ENCODE results near the gene RBPJL. TPM values are rescaled to one million over a fixed set of nuclear protein-coding genes. Genes with fewer than 3 reads are reported as not detected.

RBPJL gene
- total RNA-seq, 1 donor from 2014 or later = not detected

- Mint-ChIP-seq H3K9me3 (ENCODE audit: unreplicated experiment) (no peaks in the 10 kb centered on the region), H3K36me3 (ENCODE audit: unreplicated experiment) (no peaks in the 10 kb centered on the region), H3K27me3 (ENCODE audit: unreplicated experiment) (peaks cover 6% of the 10 kb centered on the region), H3K27ac (ENCODE audit: unreplicated experiment) (no peak overlapping the region), H3K4me1 (ENCODE audit: unreplicated experiment) (peaks cover 3% of the 10 kb centered on the region), H3K4me3 (ENCODE audit: unreplicated experiment) (no peak overlapping the region)
- no peak for DNase-seq (ENCODE audit: extremely low spot score, unreplicated experiment)
- TF ChIP-seq CTCF (IDR thresholded peaks at IDR 0.05) = no peak
Measured at GRCh38 chr20:45313065-45313695, 6.5 kb downstream of the RBPJL start.

- Mint-ChIP-seq H3K36me3 (ENCODE audit: unreplicated experiment) (no peaks in the 10 kb centered on the region), H3K4me3 (ENCODE audit: unreplicated experiment) (no peak overlapping the region), H3K27ac (ENCODE audit: unreplicated experiment) (no peak overlapping the region), H3K9me3 (ENCODE audit: unreplicated experiment) (no peaks in the 10 kb centered on the region), H3K27me3 (ENCODE audit: unreplicated experiment) (peaks cover 6% of the 10 kb centered on the region), H3K4me1 (ENCODE audit: unreplicated experiment) (peaks cover 4% of the 10 kb centered on the region)
- no peak for TF ChIP-seq CTCF (IDR thresholded peaks at IDR 0.05)
- no peak for DNase-seq (ENCODE audit: extremely low spot score, unreplicated experiment)
Measured at GRCh38 chr20:45313943-45314342, 7.3 kb downstream of the RBPJL start.

- no peak for TF ChIP-seq CTCF (IDR thresholded peaks at IDR 0.05)
- no peak for DNase-seq (ENCODE audit: extremely low spot score, unreplicated experiment)
- no peaks in the 10 kb centered on the region for H3K36me3 Mint-ChIP-seq (ENCODE audit: unreplicated experiment)
- peaks cover 8% of the 10 kb centered on the region for H3K4me1 Mint-ChIP-seq (ENCODE audit: unreplicated experiment)
- no peak overlapping the region for H3K27ac Mint-ChIP-seq (ENCODE audit: unreplicated experiment)
- H3K4me3 Mint-ChIP-seq (ENCODE audit: unreplicated experiment) = no peak overlapping the region
- no peaks in the 10 kb centered on the region for H3K9me3 Mint-ChIP-seq (ENCODE audit: unreplicated experiment)
- H3K27me3 Mint-ChIP-seq (ENCODE audit: unreplicated experiment) = peaks cover 6% of the 10 kb centered on the region
Measured at GRCh38 chr20:45315672-45316071, 9.0 kb downstream of the RBPJL start.

- Mint-ChIP-seq H3K36me3 (ENCODE audit: unreplicated experiment) (no peaks in the 10 kb centered on the region), H3K4me1 (ENCODE audit: unreplicated experiment) (peaks cover 7% of the 10 kb centered on the region), H3K27me3 (ENCODE audit: unreplicated experiment) (peaks cover 6% of the 10 kb centered on the region), H3K9me3 (ENCODE audit: unreplicated experiment) (no peaks in the 10 kb centered on the region), H3K4me3 (ENCODE audit: unreplicated experiment) (no peak overlapping the region), H3K27ac (ENCODE audit: unreplicated experiment) (no peak overlapping the region)
- TF ChIP-seq CTCF (IDR thresholded peaks at IDR 0.05) = no peak
- DNase-seq (ENCODE audit: extremely low spot score, unreplicated experiment) = no peak
Measured at GRCh38 chr20:45316150-45317080, 9.8 kb downstream of the RBPJL start.

- Mint-ChIP-seq H3K4me3 (ENCODE audit: unreplicated experiment) (no peak overlapping the region), H3K27me3 (ENCODE audit: unreplicated experiment) (peaks cover 6% of the 10 kb centered on the region), H3K27ac (ENCODE audit: unreplicated experiment) (no peak overlapping the region), H3K36me3 (ENCODE audit: unreplicated experiment) (no peaks in the 10 kb centered on the region), H3K4me1 (ENCODE audit: unreplicated experiment) (peaks cover 4% of the 10 kb centered on the region), H3K9me3 (ENCODE audit: unreplicated experiment) (no peaks in the 10 kb centered on the region)
- no peak for DNase-seq (ENCODE audit: extremely low spot score, unreplicated experiment)
- TF ChIP-seq CTCF (IDR thresholded peaks at IDR 0.05) = no peak
Measured at GRCh38 chr20:45317826-45318225, 11.2 kb downstream of the RBPJL start.
